Measurements from ENCODE around the gene B4GALT3.

- TF ChIP-seq POLR2A (IDR thresholded peaks at IDR 0.05) (peak in 2 of 3 donors; percentile 21 to 24), CTCF (IDR thresholded peaks at IDR 0.05) (peak in 4 of 7 experiments; percentile 34 to 41 (median 37))
Measured at GRCh38 chr1:161225534-161226319, 48.4 kb upstream of the B4GALT3 start, which contains the start of gene TOMM40L.
